RWPE1 (cell line): ENCODE data around the gene KLF9.
A peak's percentile ranks its signal among the peaks of the same experiment; 100 is the strongest.

ENCODE experiments used
- CTCF ChIA-PET: fragments of 350-600 bp; sonication (Branson Sonifier 250); formaldehyde crosslinking; extraction: SDS; loops from one replicate; lab custom pipeline; 2021; lab: Yijun Ruan, JAX
- POLR2A ChIA-PET: fragments of 400-600 bp; formaldehyde crosslinking; extraction: SDS; loops from one replicate; lab custom pipeline; 2020; ENCODE audit warnings: antibody characterized with exemption; ENCODE audit not compliant: low non-redundant PET; lab: Yijun Ruan, JAX
- DNase-seq: peaks from one replicate; pipeline ENCODE4 v3.0.0; 2012; ENCODE audit warnings: low spot score
- H3K27ac ChIP-seq: fragments of 450-650 bp; 2 replicates; pipeline ENCODE4 v1.5.1; 2017
- TF ChIP-seq, protein P1 (sequence below): fragments of 450-650 bp; conservative IDR thresholded peaks from 2 replicates; pipeline ENCODE4 v1.5.1; 2017; ENCODE audit warnings: low read depth, mild to moderate bottlenecking

Gene KLF9

DNA sequence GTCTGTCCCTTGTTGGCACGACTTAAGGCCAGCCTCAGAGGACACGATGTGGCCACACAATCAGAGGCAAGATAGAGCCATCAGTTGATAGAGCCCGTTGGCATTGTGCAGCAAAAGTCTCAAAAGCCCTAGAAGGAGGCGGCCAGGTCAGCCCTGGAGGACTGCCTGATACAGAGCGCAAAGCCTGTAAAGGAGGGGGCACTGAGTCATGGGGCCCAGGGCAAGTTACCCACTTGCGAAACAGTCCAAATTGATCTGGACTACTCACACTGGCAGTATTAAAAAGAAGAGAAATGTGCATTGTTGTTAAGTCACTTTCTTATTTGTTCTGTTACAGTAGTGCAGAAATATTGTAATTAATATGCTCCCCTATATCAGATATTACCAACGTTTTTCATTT, 51.5 kb downstream of the KLF9 start:
- TF ChIP-seq, protein P1, sequence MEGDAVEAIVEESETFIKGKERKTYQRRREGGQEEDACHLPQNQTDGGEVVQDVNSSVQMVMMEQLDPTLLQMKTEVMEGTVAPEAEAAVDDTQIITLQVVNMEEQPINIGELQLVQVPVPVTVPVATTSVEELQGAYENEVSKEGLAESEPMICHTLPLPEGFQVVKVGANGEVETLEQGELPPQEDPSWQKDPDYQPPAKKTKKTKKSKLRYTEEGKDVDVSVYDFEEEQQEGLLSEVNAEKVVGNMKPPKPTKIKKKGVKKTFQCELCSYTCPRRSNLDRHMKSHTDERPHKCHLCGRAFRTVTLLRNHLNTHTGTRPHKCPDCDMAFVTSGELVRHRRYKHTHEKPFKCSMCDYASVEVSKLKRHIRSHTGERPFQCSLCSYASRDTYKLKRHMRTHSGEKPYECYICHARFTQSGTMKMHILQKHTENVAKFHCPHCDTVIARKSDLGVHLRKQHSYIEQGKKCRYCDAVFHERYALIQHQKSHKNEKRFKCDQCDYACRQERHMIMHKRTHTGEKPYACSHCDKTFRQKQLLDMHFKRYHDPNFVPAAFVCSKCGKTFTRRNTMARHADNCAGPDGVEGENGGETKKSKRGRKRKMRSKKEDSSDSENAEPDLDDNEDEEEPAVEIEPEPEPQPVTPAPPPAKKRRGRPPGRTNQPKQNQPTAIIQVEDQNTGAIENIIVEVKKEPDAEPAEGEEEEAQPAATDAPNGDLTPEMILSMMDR, result no peak
- ChIA-PET CTCF (interaction anchor here (0.7 to 1.4 kb wide), 2 partner anchors 122 to 239 kb away, joined by 3 read pairs; no protein-coding TSS in a partner anchor), POLR2A (no interaction called here)
- H3K27ac ChIP-seq, result 0 out of 2 replicates have a peak overlapping the region, but pooled peaks have one; percentile 38
- peak; percentile 75 for DNase-seq

DNA sequence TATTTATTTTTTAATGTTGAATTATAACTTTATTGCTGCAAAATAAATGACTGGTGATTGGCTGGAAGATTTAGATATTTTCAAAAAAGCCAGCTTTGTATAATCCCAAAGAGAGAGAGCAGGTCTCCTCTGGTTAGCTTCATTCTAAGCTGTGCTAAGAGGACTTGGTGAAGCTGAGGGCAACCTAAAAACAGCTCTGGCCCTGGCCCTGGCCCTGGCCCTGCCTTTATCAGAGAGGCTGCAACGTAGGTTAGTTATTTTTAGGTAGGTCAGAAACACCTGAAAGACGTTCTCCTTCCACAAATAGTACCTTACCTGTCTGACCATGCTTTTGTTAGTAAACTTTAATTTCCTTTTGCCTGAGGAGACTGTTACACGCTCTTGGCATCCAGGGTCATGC, 58.7 kb downstream of the KLF9 start:
- TF ChIP-seq, protein P1, result no peak
- H3K27ac ChIP-seq, result no peak overlapping the region
- ChIA-PET POLR2A (no interaction called here), CTCF (interaction anchor here (0.6 kb wide), 1 partner anchor 36 kb away, joined by 3 read pairs; no protein-coding TSS in a partner anchor)
- DNase-seq, result no peak

DNA sequence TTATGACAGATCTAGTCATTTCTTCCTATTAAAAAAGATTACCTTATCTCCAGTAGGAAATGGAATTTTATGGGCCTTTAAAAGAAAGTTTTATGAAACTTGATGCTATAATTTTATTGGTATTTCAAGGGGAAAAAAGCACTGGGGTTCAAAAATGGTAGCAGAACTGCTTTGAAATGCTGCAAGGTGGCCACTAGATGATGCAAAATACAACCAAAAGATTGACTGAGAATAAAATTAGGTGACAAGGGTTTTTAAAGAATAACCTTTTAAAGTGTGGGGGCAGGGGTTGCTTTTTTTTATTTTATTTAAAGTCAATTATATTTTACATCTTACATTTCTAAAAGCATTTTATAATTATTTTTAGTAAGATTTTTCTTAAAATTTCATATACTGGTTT, 61.7 kb downstream of the KLF9 start:
- H3K27ac ChIP-seq, result no peak overlapping the region
- no peak for DNase-seq
- ChIA-PET CTCF (interaction anchor here (0.6 to 1.1 kb wide), 2 partner anchors 14 to 250 kb away, joined by 7 read pairs; no protein-coding TSS in a partner anchor), POLR2A (no interaction called here)
- TF ChIP-seq, protein P1, result peak; percentile 56

DNA sequence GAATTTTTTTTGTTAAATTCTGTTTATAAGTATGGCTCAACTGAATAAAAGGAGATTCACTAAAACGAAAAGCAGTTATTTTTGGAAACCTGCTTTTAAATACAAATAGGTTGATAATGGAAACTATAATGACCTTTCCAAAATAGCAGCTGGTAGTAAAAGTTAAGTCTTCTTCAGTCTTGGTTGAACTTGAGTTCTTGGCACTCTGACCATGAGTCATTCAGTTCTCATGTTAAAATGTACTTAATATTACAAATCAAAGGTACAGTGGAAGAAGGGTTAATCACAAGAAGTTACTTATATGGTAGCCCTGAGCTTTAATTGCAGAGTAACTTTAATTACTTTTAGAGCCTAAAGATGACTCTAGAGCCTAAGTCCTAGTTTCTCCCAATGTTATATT, 62.1 kb downstream of the KLF9 start:
- CTCF ChIA-PET, result interaction anchor here (0.6 to 1.1 kb wide), 2 partner anchors 13 to 250 kb away, joined by 7 read pairs; no protein-coding TSS in a partner anchor
- no peak for DNase-seq
- TF ChIP-seq, protein P1, result no peak
- no peak overlapping the region for H3K27ac ChIP-seq
- POLR2A ChIA-PET, result no interaction called here

DNA sequence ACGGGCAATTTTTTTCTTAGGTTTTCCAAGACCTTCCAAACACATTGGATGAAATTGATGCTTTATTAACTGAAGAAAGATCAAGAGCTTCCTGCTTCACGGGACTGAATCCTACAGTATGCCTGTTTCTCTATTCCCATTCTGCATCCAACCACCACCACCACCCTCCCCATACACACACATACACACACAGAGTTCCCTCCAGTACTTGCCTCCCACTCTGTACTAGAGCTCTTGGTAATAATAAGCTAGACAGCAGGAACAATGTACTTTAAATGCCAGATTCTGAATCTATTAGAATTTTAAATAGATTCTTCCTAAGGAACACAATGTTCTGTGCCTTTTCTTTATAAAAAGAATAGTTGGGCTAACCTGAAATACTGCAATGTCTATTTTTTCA, 67.4 kb downstream of the KLF9 start:
- ChIA-PET POLR2A (no interaction called here), CTCF (interaction anchor here (0.7 kb wide), 2 partner anchors 12 to 57 kb away, joined by 3 read pairs; no protein-coding TSS in a partner anchor)
- H3K27ac ChIP-seq, result no peak overlapping the region
- DNase-seq, result no peak
- TF ChIP-seq, protein P1, result no peak

DNA sequence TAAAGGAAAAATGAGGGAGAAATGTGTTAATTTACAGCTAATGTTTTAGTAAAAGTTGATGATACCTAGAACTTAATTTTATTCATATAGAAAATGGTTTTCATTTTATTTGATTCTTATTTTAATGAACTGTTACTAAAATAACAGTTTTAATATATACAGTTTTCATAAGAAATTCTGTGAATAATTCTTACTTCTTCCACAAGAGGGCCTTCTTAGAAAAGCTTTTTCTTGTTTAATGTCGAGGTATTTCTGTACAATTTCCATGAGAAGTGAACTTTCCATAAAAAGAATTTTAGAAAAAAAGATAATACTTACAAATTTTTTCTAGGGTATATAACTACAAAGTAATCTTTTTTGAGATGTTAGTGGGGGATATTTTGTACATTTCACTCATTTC, 73.9 kb downstream of the KLF9 start:
- ChIA-PET CTCF (interaction anchor here (0.6 to 2.2 kb wide), 12 partner anchors 22 to 306 kb away, joined by 3 to 23 read pairs (median 3); no protein-coding TSS in a partner anchor), POLR2A (no interaction called here)
- H3K27ac ChIP-seq, result no peak overlapping the region
- DNase-seq, result peak; percentile 17
- TF ChIP-seq, protein P1, result peak; percentile 65
